Stimulated activated CD8-positive, alpha-beta memory T cell treated with anti-CD3 and anti-CD28 coated beads, Interleukin-15, amount 100 ng/mL, for 48 hours (primary cell): ENCODE results near the gene HLA-DMB.

ENCODE experiments used
- DNase-seq, 2 donors: peaks; one replicate each; pipeline ENCODE4 v3.0.0-alpha.2; 2020; ENCODE audit warnings: low read depth in 2 of 2

The HLA-DMB gene

GRCh38 chr6:32971581-32972352 is 30.9 kb upstream of the HLA-DMB start:
- DNase-seq, result peak; percentile 98

- no peak for DNase-seq
Measured at GRCh38 chr6:32971242-32971580, 30.4 kb upstream of the HLA-DMB start.

GRCh38 chr6:32970413-32971241 is 29.8 kb upstream of the HLA-DMB start:
- peak; percentile 74 to 77 for DNase-seq

- DNase-seq, result peak; percentile 71 to 73
Measured at GRCh38 chr6:32969685-32970412, 29.0 kb upstream of the HLA-DMB start.

GRCh38 chr6:32968867-32969684 is 28.2 kb upstream of the HLA-DMB start:
- DNase-seq, result peak; percentile 61 to 69

- peak; percentile 95 for DNase-seq
Measured at GRCh38 chr6:32968093-32968866, 27.5 kb upstream of the HLA-DMB start, which contains the start of gene BRD2. Gene BRD2 (plus strand): TSS chr6:32968594. CDS start chr6:32972899, 4,305 bp downstream.

- DNase-seq, result no peak
Measured at GRCh38 chr6:32967151-32968091, 26.6 kb upstream of the HLA-DMB start.

GRCh38 chr6:32964776-32965175 is 23.9 kb upstream of the HLA-DMB start:
- no peak for DNase-seq

- no peak for DNase-seq
Measured at GRCh38 chr6:32963866-32964265, 23.0 kb upstream of the HLA-DMB start.

GRCh38 chr6:32962213-32962826 is 21.5 kb upstream of the HLA-DMB start:
- DNase-seq, result no peak

GRCh38 chr6:32960563-32960962 is 19.7 kb upstream of the HLA-DMB start:
- no peak for DNase-seq

GRCh38 chr6:32956176-32956575 is 15.3 kb upstream of the HLA-DMB start:
- no peak for DNase-seq

- DNase-seq, result no peak
Measured at GRCh38 chr6:32954986-32955802, 14.4 kb upstream of the HLA-DMB start.

GRCh38 chr6:32954267-32954666 is 13.4 kb upstream of the HLA-DMB start:
- DNase-seq, result no peak

- DNase-seq, result no peak
Measured at GRCh38 chr6:32953775-32954174, 12.9 kb upstream of the HLA-DMB start.

GRCh38 chr6:32952817-32953739 is 12.2 kb upstream of the HLA-DMB start, which contains the start of gene HLA-DMA:
Gene HLA-DMA (minus strand): TSS chr6:32953097. CDS start chr6:32953036, 61 bp downstream.
- peak in 1 of 2 donors; percentile 62 for DNase-seq

GRCh38 chr6:32950449-32950848 is 9.6 kb upstream of the HLA-DMB start:
- DNase-seq, result no peak
